ENCODE data around the gene NTN5. TPM values are rescaled to one million over a fixed set of nuclear protein-coding genes. Genes with fewer than 3 reads are reported as not detected.
A peak's percentile ranks its signal among the peaks of the same experiment; 100 is the strongest.

NTN5 gene
- total RNA-seq, 2 donors from 2014 or later, result 1.9 to 2.1 TPM

DNA sequence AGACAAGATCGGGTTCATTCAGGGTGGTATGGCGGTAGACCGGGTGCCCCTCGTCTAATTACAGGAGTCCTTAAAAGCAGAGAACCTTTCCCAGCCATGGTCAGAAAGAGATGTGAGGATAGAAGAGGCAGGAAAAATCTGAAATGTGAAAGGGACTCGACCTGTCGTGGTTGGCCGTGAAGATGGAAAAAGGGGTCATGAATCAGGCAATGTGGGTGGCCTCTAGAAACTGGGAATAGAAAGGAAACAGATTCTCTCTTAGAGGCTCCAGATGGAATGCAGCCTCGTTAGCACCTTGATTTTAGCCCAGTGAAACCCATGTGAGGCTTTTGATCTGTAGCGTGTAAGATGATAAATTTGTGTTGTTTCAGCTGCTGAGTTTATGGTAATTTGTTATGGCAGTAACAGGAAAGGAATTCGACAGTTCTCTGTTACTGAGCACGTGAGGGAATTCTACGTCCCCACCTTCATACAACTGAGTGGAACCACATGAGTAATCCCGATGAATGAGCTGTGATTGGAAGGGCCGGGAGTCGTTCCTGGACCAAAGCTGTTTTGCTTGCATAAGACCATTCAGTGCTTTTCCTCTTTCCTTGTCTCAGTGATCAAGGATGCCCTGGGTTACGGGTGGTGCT lies 15.9 kb downstream of the NTN5 start:
- Mint-ChIP-seq H3K27ac (no peak overlapping the region), H3K36me3 (ENCODE audit: insufficient read depth in 2 of 2) (no peaks in the 10 kb centered on the region), H3K9me3 (no peaks in the 10 kb centered on the region), H3K4me3 (no peak overlapping the region), H3K27me3 (ENCODE audit: low read depth) (no peaks in the 10 kb centered on the region), H3K4me1 (ENCODE audit: low read depth) (peaks cover 7% of the 10 kb centered on the region)
- no peak for ATAC-seq (replicated peaks in 1 of 2)
- no peak for DNase-seq

DNA sequence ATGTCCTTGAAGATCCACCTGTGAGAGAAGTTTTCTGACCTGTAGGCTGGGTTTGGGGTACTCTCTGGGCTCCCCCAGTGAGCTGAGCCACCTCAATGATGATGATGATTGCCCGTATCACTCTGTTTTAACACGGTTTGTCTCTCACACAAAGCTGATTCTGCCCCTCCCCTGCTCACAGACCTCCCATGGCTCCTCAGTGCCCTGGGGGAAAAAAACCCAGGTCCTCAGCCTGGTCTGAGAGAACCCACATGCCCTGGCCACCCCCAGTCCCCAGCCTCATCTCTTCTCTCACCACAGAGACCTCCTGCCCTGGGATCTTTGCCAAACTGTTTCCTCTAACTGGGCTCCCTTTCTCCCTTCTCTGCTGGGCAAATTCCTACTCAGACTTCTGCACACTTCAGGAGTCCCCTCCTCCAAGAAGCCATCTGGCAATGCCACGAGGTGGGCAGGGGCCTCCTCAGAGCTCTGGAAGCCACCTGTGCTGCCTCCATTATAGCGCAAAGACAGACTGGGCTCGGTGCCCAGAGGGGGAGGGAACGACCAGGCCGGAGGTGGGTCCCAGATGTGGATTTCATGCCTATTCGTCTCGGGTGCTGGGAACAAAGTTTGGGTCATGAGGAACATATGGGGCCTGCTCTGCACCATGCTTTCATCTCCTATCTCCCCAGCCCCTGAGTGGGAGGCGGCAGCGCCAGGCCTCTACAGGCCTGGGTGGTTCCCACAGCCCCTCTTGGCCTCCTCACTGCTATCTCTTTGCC lies 18.3 kb downstream of the NTN5 start:
- ATAC-seq (replicated peaks in 1 of 2), result no peak
- Mint-ChIP-seq H3K9me3 (no peaks in the 10 kb centered on the region), H3K27me3 (ENCODE audit: low read depth) (no peaks in the 10 kb centered on the region), H3K4me1 (ENCODE audit: low read depth) (peaks cover 13% of the 10 kb centered on the region), H3K36me3 (ENCODE audit: insufficient read depth in 2 of 2) (no peaks in the 10 kb centered on the region), H3K27ac (no peak overlapping the region), H3K4me3 (no peak overlapping the region)
- no peak for DNase-seq

DNA sequence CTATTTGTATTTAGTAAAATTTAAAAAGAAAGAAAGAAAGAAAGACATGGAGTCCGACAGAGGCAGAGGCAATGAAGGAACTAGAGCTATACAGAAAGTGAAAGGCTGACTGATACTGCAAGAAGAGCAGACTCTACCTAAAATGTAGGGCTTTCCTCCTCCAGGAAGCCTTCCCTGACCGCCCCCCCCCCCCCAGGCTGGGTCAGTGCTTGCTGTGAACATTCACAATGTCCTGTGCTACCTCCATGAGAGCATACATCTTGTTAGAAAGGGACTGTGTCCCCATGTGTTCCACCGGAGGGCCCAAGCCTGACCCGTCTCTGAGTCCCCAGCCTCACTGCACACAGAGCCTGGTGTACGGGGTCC lies 21.2 kb downstream of the NTN5 start:
- Mint-ChIP-seq H3K27ac (no peak overlapping the region), H3K36me3 (ENCODE audit: insufficient read depth in 2 of 2) (no peaks in the 10 kb centered on the region), H3K9me3 (no peaks in the 10 kb centered on the region), H3K27me3 (ENCODE audit: low read depth) (no peaks in the 10 kb centered on the region), H3K4me1 (ENCODE audit: low read depth) (peaks cover 32% of the 10 kb centered on the region), H3K4me3 (no peak overlapping the region)
- ATAC-seq (replicated peaks in 1 of 2) (no peak), DNase-seq (no peak)

DNA sequence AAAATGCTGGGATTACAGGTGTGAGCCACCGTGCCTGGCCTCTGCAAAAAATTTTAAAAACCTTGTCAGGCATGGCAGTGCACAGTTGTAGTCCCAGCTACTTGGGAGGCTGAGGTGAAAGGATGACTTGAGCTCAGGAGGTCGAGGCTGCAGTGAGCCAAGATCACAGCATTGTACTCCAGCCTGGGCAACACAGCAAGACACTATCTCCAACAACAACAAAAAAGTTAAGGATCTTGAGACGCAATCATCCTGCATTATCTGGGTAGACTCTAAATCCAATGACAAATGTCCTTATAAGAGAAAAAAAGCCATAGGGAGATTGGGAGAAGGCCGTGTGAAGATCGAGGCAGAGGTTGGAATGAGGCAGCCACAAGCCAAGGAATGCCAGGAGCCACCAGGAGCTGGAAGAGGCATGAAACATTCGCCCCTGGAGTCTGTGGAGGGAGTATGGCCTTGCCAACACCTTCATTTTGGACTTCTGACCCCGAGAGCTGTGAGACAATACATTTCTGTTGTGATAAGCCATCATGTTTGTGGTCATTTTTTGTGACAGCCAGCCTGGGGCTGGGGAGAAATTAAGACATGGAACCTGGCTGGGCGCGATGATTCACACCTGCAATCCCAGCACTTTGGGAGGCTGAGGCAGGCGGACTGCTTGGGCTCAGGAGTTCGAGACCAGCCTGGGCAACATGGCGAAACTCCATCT lies 21.7 kb downstream of the NTN5 start:
- Mint-ChIP-seq H3K36me3 (ENCODE audit: insufficient read depth in 2 of 2) (no peaks in the 10 kb centered on the region), H3K9me3 (no peaks in the 10 kb centered on the region)
- ATAC-seq (replicated peaks in 1 of 2), result no peak

DNA sequence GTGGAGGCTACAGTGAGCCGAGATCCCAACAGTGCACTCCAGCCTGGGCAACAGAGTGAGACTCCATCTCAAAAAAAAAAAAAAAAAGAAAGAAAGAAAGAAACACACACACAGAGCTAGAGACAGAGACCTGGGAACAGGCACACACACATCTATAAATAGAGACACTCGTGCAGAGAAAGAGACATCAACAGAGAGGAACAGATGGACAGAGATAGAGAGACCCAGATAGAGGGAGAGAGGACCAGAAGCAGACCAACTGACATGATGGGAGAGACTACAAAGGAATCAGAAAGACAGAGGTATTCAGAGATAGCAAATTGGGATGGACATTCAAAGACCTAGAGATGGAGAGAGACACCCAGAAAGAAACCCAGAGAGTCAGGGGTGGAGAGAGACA lies 24.7 kb downstream of the NTN5 start:
- H3K27ac Mint-ChIP-seq, result no peak overlapping the region
- no peak for ATAC-seq (replicated peaks in 1 of 2)
- DNase-seq, result no peak
- H3K4me1 Mint-ChIP-seq (ENCODE audit: low read depth), result peaks cover 48% of the 10 kb centered on the region
- peak overlapping the region in 1 of 2 donors; percentile 0 for H3K4me3 Mint-ChIP-seq
- no peaks in the 10 kb centered on the region for H3K36me3 Mint-ChIP-seq (ENCODE audit: insufficient read depth in 2 of 2)
- no peaks in the 10 kb centered on the region for H3K9me3 Mint-ChIP-seq
- no peaks in the 10 kb centered on the region for H3K27me3 Mint-ChIP-seq (ENCODE audit: low read depth)

More for the DNA sequence above, 21.7 kb downstream of the NTN5 start:
- Mint-ChIP-seq H3K27ac (no peak overlapping the region), H3K4me1 (ENCODE audit: low read depth) (peaks cover 34% of the 10 kb centered on the region), H3K4me3 (no peak overlapping the region), H3K27me3 (ENCODE audit: low read depth) (no peaks in the 10 kb centered on the region)
- no peak for DNase-seq

GRCh38 chr19:48646722-48647216 lies 26.0 kb downstream of the NTN5 start:
- no peaks in the 10 kb centered on the region for H3K27me3 Mint-ChIP-seq (ENCODE audit: low read depth)
- peak overlapping the region; percentile 3 for H3K27ac Mint-ChIP-seq
- H3K9me3 Mint-ChIP-seq, result no peaks in the 10 kb centered on the region
- DNase-seq (no peak), ATAC-seq (replicated peaks in 1 of 2) (no peak)
- peak overlapping the region; percentile 94 to 98 for H3K4me3 Mint-ChIP-seq
- H3K36me3 Mint-ChIP-seq (ENCODE audit: insufficient read depth in 2 of 2), result no peaks in the 10 kb centered on the region
- H3K4me1 Mint-ChIP-seq (ENCODE audit: low read depth), result peaks cover 48% of the 10 kb centered on the region

GRCh38 chr19:48646001-48646721 lies 26.7 kb downstream of the NTN5 start, which contains the start of gene CA11:
Gene CA11, minus strand, starts transcription at chr19:48646187. Its CDS starts 555 bp downstream, at chr19:48645632.
- ATAC-seq (replicated peaks in 1 of 2) (peak; percentile 88), DNase-seq (peak; percentile 94 to 95)
- Mint-ChIP-seq H3K4me3 (peak within 1 kb of the TSS; percentile 94 to 98), H3K27ac (peak within 1 kb of the TSS; percentile 68), H3K4me1 (ENCODE audit: low read depth) (peaks cover 44% of the 10 kb centered on the region), H3K27me3 (ENCODE audit: low read depth) (no peaks in the 10 kb centered on the region), H3K9me3 (no peaks in the 10 kb centered on the region), H3K36me3 (ENCODE audit: insufficient read depth in 2 of 2) (no peaks in the 10 kb centered on the region)

GRCh38 chr19:48645620-48646000 lies 27.2 kb downstream of the NTN5 start:
- DNase-seq (no peak), ATAC-seq (replicated peaks in 1 of 2) (peak in 1 of 2 donors; percentile 0)
- H3K36me3 Mint-ChIP-seq (ENCODE audit: insufficient read depth in 2 of 2), result no peaks in the 10 kb centered on the region
- peaks cover 40% of the 10 kb centered on the region for H3K4me1 Mint-ChIP-seq (ENCODE audit: low read depth)
- peak overlapping the region; percentile 68 for H3K27ac Mint-ChIP-seq
- peak overlapping the region; percentile 94 to 98 for H3K4me3 Mint-ChIP-seq
- no peaks in the 10 kb centered on the region for H3K9me3 Mint-ChIP-seq
- no peaks in the 10 kb centered on the region for H3K27me3 Mint-ChIP-seq (ENCODE audit: low read depth)

DNA sequence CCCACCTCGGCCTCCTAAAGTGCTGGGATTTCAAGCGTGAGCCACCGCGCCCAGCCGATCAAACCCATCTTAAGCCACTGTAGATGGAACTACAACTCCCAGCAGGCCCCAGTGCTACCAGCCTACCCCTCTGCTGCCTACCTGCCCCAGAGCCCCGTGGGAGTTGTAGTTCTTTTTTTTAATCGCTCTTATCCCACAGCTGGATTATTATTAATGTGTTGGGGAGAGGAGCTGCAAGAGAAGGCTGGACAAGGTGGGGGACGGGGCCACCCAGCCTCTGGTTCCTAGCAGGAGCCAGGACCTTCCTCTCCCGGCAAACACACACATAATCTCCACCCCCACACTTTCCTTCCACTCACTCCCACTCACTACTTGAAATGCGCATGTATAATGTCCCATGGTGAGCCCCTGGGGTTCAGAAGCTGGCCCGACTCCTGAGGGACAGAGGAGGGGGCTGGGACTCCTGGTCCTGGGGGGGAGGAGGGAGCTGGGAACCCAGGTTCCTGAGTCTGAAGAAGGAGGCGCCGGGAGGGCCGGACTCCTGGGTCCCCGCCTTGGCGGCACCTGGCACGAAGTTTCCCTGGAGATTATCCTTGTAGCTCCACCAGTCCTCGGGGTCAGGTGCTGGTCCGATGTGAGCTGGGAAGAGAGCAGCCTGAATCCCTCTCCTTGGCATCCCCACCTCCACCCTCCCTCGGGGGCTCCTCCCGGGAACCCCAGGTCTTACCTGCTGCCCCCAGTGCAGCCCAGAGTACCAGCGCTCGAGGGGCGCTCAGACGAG lies 27.8 kb downstream of the NTN5 start:
- Mint-ChIP-seq H3K4me1 (ENCODE audit: low read depth) (peaks cover 40% of the 10 kb centered on the region), H3K27ac (peak overlapping the region; percentile 11), H3K9me3 (no peaks in the 10 kb centered on the region)

DNA sequence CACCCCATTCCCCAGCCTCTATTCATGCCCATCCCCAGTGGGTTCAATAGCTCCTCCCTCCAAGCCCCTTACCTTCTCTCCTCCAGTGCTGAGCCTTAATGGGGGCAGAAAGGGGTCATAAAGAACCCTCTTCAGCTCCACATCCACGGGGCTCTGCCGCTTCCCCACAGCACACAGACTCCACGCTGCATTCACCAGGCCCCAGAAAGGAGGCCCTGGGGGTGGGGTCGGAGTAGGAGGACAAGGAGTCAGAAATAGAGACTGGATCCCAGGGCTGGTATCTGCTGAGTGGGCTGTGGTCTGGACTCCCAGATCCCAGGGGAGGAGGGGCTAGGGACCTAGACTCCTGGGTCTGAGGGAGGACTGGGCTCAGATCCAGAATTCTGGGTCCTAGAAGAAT lies 28.5 kb downstream of the NTN5 start:
- Mint-ChIP-seq H3K27ac (no peak overlapping the region), H3K36me3 (ENCODE audit: insufficient read depth in 2 of 2) (no peaks in the 10 kb centered on the region), H3K9me3 (no peaks in the 10 kb centered on the region), H3K4me3 (no peak overlapping the region), H3K27me3 (ENCODE audit: low read depth) (no peaks in the 10 kb centered on the region), H3K4me1 (ENCODE audit: low read depth) (peaks cover 34% of the 10 kb centered on the region)
- DNase-seq (no peak), ATAC-seq (replicated peaks in 1 of 2) (no peak)

More for the DNA sequence above, 27.8 kb downstream of the NTN5 start:
- Mint-ChIP-seq H3K27me3 (ENCODE audit: low read depth) (no peaks in the 10 kb centered on the region), H3K36me3 (ENCODE audit: insufficient read depth in 2 of 2) (no peaks in the 10 kb centered on the region), H3K4me3 (peak overlapping the region; percentile 94 to 98)
- peak; percentile 78 to 82 for DNase-seq
- peak; percentile 69 to 71 for ATAC-seq (replicated peaks in 1 of 2)

DNA sequence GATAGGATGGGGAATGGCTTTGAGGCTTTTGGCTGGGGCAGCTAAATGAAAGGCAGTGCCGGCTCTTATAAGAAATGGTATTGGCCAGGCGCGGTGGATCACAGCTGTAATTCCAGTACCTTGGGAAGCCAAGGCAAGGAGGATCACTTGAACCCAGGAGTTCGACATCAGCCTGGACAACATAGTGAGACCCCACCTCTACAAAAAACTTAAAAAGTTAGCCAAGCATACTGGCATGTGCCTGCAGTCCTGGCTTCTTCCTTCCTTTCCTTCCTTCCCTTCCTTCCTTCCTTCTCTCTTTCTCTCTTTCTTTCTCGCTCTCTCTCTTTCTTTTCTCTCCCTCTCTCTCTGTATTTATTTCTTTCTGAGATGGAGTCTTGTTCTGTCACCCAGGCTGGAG lies 30.0 kb downstream of the NTN5 start:
- DNase-seq, result no peak
- ATAC-seq (replicated peaks in 1 of 2), result no peak
- Mint-ChIP-seq H3K27ac (no peak overlapping the region), H3K4me1 (ENCODE audit: low read depth) (peaks cover 36% of the 10 kb centered on the region), H3K9me3 (peaks cover 2 to 5% of the 10 kb centered on the region in 2 donors), H3K4me3 (no peak overlapping the region), H3K36me3 (ENCODE audit: insufficient read depth in 2 of 2) (peaks cover 0 to 4% of the 10 kb centered on the region in 2 donors), H3K27me3 (ENCODE audit: low read depth) (no peaks in the 10 kb centered on the region)

DNA sequence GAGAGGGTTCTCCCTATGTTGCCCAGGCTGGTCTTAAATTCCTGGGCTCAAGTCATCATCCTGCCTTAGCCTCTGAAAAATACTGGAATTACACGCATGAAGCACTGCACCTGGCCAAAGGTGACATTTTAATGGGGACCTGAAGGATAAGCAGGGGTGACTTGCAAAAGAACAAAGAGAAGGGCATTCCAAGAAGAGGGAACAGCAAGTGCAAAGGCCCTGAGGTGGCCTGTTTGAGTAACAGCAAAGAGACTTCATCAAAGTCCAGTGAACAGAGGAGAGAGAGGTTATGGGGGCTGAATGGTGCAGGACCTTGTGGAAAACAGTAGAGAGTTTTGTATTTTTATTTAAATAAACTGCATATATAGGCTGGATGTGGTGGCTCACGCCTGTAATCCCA lies 31.0 kb downstream of the NTN5 start:
- no peaks in the 10 kb centered on the region for H3K27me3 Mint-ChIP-seq (ENCODE audit: low read depth)
- H3K4me3 Mint-ChIP-seq, result no peak overlapping the region
- H3K27ac Mint-ChIP-seq, result no peak overlapping the region
- peaks cover 29% of the 10 kb centered on the region for H3K4me1 Mint-ChIP-seq (ENCODE audit: low read depth)
- H3K9me3 Mint-ChIP-seq, result peaks cover 2 to 5% of the 10 kb centered on the region in 2 donors
- peaks cover 0 to 4% of the 10 kb centered on the region in 2 donors for H3K36me3 Mint-ChIP-seq (ENCODE audit: insufficient read depth in 2 of 2)
- ATAC-seq (replicated peaks in 1 of 2) (no peak), DNase-seq (no peak)

Measured in activated T-cell treated with anti-CD3 and anti-CD28 coated beads, Interleukin-2, amount 50 U/mL, for 72 hours (primary cell).